ENCODE results near the gene STOML1.
"Not testable (repeated sequence)": the region's sequence is repeated elsewhere in the genome, so short reads cannot be mapped to it uniquely, and the experiment has no call there.

Gene STOML1

GRCh38 chr15:73948396-73948795, 43.7 kb downstream of the STOML1 start:
- no peak for DNase-seq (ENCODE audit: low spot score)

GRCh38 chr15:73947651-73948050, 44.4 kb downstream of the STOML1 start:
- no peak for DNase-seq (ENCODE audit: low spot score)

DNA sequence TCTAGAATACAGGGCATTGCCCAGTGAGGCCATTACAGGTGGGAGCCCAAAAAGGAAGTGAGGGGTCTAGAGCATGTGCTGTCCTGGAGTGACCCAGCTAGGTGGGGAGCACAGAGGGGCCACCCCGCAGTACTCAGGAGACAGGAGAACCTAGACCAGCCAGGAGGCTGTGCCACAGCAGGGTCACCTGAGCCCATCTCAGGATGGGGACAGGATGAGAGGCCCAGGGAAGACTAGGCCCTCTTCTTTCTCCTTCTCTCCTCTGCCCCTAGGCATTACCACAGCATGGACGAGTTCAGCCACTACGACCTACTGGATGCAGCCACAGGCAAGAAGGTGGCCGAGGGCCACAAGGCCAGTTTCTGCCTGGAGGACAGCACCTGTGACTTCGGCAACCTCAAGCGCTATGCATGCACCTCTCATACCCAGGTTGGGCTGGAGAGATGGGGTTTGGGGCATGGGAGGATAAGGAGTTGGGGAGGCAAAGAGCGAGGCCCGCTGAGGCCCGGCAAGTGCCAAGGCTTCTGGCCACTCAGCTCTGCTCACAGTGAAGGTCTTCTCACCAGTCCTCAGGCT, 45.2 kb downstream of the STOML1 start:
- DNase-seq (ENCODE audit: low spot score), result no peak

DNA sequence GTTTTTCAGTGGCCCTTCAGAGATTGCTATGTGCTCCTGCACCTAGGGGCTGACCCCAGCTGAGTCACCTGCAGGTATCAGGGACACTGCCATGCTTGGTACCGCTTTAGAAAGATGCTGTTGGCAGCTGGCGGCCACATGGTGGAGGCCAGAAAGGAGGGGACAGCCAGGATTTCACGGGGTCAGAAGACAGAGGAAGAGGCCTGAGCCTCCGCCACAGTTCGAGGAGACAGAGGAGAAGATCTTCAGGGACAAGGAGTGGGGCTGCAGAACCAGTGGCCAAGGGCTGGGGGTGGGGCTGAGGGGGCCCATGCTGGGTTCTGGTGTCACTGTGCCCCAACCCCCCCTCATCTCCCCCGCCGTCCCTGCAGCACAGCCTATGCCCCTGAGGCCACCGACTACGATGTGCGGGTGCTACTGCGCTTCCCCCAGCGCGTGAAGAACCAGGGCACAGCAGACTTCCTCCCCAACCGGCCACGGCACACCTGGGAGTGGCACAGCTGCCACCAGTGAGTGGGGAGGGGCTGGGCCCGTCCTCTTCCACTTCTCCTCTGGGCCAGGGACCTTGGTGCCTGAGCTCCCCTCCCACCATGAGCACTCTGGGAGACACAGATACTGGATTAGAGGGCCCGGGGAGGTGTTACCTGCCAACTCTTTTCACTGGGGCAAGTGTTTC, 45.9 kb downstream of the STOML1 start:
- DNase-seq (ENCODE audit: low spot score), result no peak

DNA sequence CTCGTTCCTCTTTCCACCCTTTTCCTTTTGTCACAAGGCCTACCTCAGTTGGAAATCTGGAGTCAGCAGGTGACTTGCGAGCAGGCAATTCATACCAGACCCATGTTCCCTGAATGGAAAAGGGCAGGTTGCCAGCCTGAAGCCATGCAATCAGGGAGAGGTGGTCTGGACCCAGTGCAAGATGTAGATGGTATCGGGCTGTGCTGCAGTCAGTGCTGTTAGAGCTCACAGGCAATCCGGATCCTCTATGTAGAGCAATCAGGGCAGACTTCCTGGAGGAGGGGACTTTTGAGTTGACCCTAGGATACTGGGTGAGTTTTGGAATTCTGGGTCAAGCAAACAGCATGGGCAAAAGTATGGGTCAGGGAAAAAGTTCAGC, 47.0 kb downstream of the STOML1 start:
- DNase-seq (ENCODE audit: low spot score), result no peak

GRCh38 chr15:73944161-73945129, 47.6 kb downstream of the STOML1 start:
- no peak for DNase-seq (ENCODE audit: low spot score)

DNA sequence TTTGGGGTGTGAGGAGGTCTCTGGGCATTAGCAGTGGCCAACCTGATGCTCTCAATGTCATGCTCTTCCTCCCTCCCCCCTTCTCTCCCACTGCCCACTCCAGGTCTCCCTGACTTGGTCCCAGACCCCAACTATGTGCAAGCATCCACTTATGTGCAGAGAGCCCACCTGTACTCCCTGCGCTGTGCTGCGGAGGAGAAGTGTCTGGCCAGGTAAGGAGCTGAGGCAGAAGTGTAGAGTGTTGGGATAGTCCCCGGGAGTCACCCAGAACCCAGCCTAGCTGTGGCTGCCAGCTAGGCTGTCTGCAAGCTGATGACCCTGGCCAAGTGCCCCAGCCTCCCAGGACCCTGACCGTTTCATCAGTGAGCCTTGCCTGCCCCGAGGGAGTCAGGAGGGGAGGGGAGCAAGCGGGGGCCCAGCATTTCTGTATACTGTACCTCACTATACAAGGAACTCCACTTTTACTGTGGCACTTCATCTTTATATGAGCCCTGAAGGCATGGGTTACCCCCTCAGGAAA, 49.3 kb downstream of the STOML1 start:
- DNase-seq (ENCODE audit: low spot score), result no peak

DNA sequence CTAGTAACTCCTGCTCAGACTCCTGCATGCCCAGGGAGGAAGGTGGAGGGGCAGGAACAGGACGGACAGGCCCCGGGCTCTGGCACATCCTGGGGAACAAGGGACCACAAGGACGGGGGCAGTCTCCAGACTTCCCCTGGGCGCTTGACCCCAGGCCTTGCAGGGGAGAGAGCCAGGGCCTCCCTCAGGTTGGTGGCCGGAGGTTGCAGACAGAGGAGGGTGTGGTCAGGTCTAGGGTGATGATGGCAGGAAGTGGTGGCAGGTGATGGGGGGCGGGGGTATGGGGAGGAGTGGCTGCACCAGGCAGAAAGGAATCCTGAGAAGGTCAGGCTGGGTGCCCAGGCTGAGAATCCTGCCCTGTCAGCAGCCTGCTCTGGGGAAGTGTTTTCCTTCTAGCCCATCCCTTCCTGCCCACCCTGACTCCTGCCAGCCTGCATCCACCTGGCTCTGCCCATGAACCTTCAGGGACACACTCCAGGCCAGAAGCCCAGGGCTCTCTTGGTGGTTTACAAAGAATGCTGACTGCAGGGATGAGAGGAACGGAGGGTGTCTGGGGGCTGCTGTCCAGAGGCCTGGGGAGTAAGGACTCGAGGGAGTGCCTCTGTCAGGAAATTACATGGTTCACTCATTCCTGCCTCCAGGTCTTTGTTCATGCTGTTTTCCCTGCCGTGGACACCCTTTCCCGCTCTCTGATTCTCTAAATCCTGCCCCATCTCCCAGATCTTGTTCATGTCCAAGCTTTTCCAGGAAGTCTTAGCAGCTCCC, 50.0 kb downstream of the STOML1 start:
- DNase-seq (ENCODE audit: low spot score), result no peak

GRCh38 chr15:73941449-73941848, 50.6 kb downstream of the STOML1 start:
- no peak for DNase-seq (ENCODE audit: low spot score)

- peak; percentile 40 for DNase-seq (ENCODE audit: low spot score)
Measured at GRCh38 chr15:73941044-73941443, 51.1 kb downstream of the STOML1 start.

DNA sequence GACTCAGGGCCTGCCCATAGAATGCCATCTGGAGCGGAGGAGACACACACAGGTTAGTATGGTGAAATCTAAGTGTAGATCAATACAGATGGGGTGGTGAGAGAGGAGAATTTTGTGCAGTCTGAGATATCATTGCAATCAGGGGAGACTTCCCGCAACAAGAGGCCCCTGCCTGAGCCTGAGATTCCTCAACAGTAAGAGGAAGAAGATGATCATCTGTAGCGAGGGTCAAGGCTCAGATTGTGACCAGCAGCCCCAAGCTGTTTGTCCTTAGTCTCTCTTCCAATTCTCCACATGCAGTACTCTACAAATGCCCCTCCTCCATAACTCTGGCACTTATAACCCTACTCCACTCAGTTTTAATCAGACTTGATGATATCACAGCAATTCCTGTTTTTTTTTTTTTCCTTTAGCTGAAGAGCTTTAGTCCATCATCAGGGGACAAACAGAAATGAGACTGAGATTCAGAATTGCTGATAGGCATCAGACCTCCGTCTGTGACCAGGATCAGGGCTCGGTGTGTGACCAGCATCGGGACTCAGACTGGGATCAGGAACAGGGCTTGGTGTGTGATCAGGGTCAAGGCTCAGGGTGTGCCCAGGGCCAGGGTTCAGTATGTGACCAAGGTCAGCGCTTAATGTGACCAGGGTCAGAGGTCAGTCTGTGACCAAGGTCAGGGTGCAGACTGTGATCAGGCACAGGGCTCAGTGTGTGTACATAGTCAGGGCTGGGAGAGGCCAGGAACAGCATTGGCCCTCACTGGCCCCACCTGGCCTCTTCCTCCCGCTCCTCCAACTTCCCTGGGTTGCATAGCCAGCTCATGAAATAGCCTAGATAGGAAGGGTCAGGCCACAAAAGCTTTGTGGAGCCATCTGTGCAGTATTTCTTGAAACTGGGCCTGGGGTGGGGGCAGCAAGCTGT, 51.8 kb downstream of the STOML1 start:
- DNase-seq (ENCODE audit: low spot score), result peak; percentile 52

DNA sequence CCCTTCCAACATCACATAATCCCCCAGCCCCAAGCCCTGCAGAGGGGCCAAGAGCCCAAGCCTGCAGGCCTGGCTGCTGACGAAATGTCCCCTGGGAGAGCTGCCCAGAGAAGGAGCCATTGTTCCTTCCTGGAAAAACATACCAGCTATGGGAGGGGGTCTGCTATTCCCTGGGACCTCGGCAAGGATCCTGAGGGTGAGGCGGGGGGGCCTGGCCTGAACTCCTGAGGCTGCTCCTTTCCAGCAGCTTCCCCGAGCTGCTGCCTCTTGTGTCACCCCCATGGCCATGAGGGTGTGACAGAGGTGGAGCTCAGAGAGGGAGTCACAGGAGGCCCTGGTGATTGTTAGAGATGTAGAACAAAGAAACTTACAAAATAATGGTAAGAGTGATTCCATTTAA, 53.0 kb downstream of the STOML1 start:
- DNase-seq (ENCODE audit: low spot score), result no peak

- DNase-seq (ENCODE audit: low spot score), result not testable (repeated sequence)
Measured at GRCh38 chr15:73938516-73938915, 53.6 kb downstream of the STOML1 start.

DNA sequence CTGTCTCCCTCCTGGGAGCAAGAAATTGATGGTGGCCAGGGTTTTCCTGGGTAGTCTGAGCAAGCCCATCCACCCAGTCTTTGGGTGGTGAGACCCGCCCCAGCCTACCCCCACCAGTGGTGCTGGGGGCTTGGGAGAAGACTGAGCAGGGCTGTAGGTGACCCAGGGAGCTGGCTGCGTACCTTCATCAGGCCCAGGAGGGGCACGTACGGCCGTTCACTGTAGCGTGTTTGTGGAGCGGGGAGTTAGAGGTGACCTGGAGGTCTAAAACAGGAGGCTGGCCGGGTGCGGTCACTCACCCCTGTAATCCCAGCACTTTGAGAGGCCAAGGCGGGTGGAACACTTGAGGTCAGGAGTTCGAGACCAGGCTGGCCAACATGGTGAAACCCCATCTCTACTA, 54.4 kb downstream of the STOML1 start:
- DNase-seq (ENCODE audit: low spot score), result no peak

GRCh38 chr15:73937296-73937695, 54.8 kb downstream of the STOML1 start:
- DNase-seq (ENCODE audit: low spot score), result no peak

DNA sequence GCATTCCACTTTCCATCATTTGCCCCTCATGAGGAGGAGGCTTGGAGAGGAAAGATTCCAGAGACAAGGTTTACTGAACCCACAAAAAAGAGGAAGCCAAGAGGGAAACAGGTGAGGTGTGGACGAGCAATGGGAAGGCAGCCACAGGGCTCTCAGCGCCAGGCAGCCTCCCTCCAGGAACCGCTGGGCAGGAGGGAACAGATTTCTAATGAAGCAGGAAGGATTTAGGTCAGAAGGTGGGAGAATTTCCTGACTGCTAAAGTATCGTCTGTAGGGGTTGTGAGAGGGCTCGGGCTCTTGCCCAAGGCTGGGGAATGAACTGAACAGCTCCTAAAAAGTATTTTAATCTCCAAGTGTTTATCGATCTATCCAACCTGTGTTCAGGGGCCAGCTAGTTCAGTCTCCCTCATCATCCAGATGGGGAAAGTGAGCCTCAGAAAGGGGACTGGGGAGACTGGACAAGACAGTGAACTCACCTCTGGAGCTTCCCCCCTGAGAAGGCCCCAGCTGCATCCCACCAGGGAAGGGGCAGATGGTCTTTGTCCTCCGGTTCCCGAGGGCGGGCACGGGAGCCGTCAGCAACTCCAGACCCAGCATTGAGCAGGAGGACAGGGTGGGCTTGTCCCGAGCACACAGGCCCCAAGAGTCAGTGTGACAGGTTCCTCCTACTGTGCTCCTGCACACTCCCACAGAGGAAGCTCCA, 55.4 kb downstream of the STOML1 start:
- no peak for DNase-seq (ENCODE audit: low spot score)

- peak; percentile 48 for DNase-seq (ENCODE audit: low spot score)
Measured at GRCh38 chr15:73936181-73936580, 55.9 kb downstream of the STOML1 start.

DNA sequence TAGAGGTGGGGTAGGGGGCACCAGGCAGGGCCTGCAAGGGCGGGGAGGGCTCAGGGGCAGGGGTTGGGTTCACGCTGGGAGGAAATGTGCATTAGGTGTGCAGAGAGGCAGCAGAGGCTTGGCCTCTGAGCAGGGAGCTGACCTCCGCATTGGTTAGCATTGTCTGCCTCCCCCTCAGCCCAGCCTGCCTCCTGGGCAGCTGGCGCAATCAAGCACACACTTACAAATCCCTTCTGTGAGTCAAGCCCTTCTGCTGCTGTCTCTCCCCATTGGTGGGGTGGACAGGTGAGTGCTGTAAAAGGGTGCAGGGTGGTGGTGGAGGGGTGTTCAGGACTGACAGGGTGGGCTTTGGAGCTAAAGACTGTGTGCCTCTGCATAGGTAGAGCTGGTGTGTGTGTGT, 56.5 kb downstream of the STOML1 start:
- DNase-seq (ENCODE audit: low spot score), result no peak

GRCh38 chr15:73934281-73934680, 57.8 kb downstream of the STOML1 start:
- DNase-seq (ENCODE audit: low spot score), result no peak

Data from SK-N-DZ (cell line).